HepG2 (cell line): Measurements from ENCODE around the gene BPIFB2. TPM values are rescaled to one million over a fixed set of nuclear protein-coding genes. Genes with fewer than 3 reads are reported as not detected.

ENCODE experiments used
- ATF7-NPFF ChIP-seq: sonication (generic); formaldehyde crosslinking; IDR thresholded peaks from 2 replicates; pipeline ENCODE4 v1.8.1; 2023; ENCODE audit warnings: mild to moderate bottlenecking, low read depth, missing genetic modification reagents, moderate library complexity
- TEAD2 ChIP-seq: sonication (generic); formaldehyde crosslinking; IDR thresholded peaks from 2 replicates; pipeline ENCODE4 v1.9.0; 2021; ENCODE audit warnings: missing genetic modification reagents
- ZNF331 ChIP-seq: sonication (generic); formaldehyde crosslinking; IDR thresholded peaks from 2 replicates; pipeline ENCODE4 v1.4.0; 2020; ENCODE audit warnings: missing genetic modification reagents
- ZNF350 ChIP-seq: sonication (generic); formaldehyde crosslinking; IDR thresholded peaks from 2 replicates; pipeline ENCODE4 v1.4.0; 2020; ENCODE audit warnings: mild to moderate bottlenecking, low read depth, missing genetic modification reagents, borderline replicate concordance
- ZNF569 ChIP-seq: sonication (generic); formaldehyde crosslinking; IDR thresholded peaks from 2 replicates; pipeline ENCODE4 v1.5.0; 2020; ENCODE audit warnings: mild to moderate bottlenecking, missing genetic modification reagents, moderate library complexity, borderline replicate concordance
- ZNF598 ChIP-seq: sonication (generic); formaldehyde crosslinking; IDR thresholded peaks from 2 replicates; pipeline ENCODE4 v1.5.1; 2020; ENCODE audit warnings: mild to moderate bottlenecking, missing genetic modification reagents, borderline replicate concordance
- ZNF709 ChIP-seq: sonication (generic); formaldehyde crosslinking; IDR thresholded peaks from 2 replicates; pipeline ENCODE4 v1.5.0; 2020; ENCODE audit warnings: mild to moderate bottlenecking, missing genetic modification reagents
- ZNF737 ChIP-seq: sonication (generic); formaldehyde crosslinking; IDR thresholded peaks from 2 replicates; pipeline ENCODE4 v1.5.0; 2020; ENCODE audit warnings: missing genetic modification reagents, mild to moderate bottlenecking, borderline replicate concordance
- polyA plus RNA-seq, 8 experiments: library from polyadenylated mRNA; depleted of rRNA in 3 of 8; stranded (reverse) in 7 of 8; unstranded in 1 of 8; fragments of >200 nt; fragmentation: Illumina TruSeq in 4 of 8; extraction: Trizol in 4 of 8; gene quantifications; 2 replicates each; pipeline versions ENCODE4 v1.2.1 to v1.2.3, GENCODE V29; 2011 to 2016; ENCODE audit warnings: low read depth in 4 of 8, missing spikeins in 1 of 8, mixed read lengths in 1 of 8; ENCODE audit not compliant: insufficient read depth in 1 of 8
- total RNA-seq, 5 experiments: library from RNA; depleted of rRNA; stranded (reverse); fragments of >200 nt; fragmentation: Illumina TruSeq; extraction: Trizol; gene quantifications; 2 replicates each; pipeline ENCODE4 v1.2.3, GENCODE V29; 2016; ENCODE audit warnings: low read depth in 1 of 5
- TF ChIP-seq, protein P1 (sequence below): sonication (generic); formaldehyde crosslinking; IDR thresholded peaks from 2 replicates; pipeline ENCODE4 v1.4.0; 2020; ENCODE audit warnings: missing genetic modification reagents
- TF ChIP-seq, protein P2 (sequence below): sonication (generic); formaldehyde crosslinking; IDR thresholded peaks from 2 replicates; pipeline ENCODE4 v1.4.0; 2020; ENCODE audit warnings: low read depth, mild to moderate bottlenecking, missing genetic modification reagents
- TF ChIP-seq, protein P3 (sequence below): sonication (generic); formaldehyde crosslinking; IDR thresholded peaks from 2 replicates; pipeline ENCODE4 v1.8.0; 2022; ENCODE audit warnings: missing genetic modification reagents, mild to moderate bottlenecking, moderate library complexity, borderline replicate concordance

The BPIFB2 gene
- total and polyA plus RNA-seq, 2 of the 13 experiments (the other 11 are each of a cell fraction or from before 2014, with no cell fraction given), result 54.5 to 902 TPM

DNA sequence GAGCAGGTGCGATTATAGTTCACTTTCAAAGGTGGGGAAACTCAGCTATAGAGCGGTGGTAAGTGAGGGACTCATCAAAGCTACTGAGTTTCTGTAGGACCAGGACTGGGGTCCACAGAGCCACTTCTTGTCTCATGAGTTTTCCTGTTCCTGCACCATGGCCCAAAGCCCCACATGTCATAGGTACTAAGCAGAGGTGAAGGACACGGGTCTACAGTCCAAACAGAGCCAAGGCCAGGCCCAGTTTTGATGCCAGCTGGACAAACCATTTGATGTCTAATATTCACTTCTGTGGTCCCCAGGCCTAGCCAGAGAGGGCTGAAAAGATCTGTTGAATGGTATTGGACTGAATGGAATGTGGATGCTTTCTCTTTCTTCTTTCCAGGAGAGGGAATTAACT lies 34.9 kb downstream of the BPIFB2 start (continued):
- TF ChIP-seq TEAD2 (CRISPR knock-in tag) (no peak), ZNF569 (CRISPR knock-in tag) (no peak), ZNF709 (no peak), ZNF598 (CRISPR knock-in tag) (no peak), ZNF331 (CRISPR knock-in tag) (no peak), ZNF737 (CRISPR knock-in tag) (no peak), ATF7-NPFF (CRISPR knock-in tag) (no peak), ZNF350 (CRISPR knock-in tag) (no peak)
- TF ChIP-seq, protein P1, sequence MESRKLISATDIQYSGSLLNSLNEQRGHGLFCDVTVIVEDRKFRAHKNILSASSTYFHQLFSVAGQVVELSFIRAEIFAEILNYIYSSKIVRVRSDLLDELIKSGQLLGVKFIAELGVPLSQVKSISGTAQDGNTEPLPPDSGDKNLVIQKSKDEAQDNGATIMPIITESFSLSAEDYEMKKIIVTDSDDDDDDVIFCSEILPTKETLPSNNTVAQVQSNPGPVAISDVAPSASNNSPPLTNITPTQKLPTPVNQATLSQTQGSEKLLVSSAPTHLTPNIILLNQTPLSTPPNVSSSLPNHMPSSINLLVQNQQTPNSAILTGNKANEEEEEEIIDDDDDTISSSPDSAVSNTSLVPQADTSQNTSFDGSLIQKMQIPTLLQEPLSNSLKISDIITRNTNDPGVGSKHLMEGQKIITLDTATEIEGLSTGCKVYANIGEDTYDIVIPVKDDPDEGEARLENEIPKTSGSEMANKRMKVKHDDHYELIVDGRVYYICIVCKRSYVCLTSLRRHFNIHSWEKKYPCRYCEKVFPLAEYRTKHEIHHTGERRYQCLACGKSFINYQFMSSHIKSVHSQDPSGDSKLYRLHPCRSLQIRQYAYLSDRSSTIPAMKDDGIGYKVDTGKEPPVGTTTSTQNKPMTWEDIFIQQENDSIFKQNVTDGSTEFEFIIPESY (CRISPR knock-in tag), result no peak
- TF ChIP-seq, protein P2, sequence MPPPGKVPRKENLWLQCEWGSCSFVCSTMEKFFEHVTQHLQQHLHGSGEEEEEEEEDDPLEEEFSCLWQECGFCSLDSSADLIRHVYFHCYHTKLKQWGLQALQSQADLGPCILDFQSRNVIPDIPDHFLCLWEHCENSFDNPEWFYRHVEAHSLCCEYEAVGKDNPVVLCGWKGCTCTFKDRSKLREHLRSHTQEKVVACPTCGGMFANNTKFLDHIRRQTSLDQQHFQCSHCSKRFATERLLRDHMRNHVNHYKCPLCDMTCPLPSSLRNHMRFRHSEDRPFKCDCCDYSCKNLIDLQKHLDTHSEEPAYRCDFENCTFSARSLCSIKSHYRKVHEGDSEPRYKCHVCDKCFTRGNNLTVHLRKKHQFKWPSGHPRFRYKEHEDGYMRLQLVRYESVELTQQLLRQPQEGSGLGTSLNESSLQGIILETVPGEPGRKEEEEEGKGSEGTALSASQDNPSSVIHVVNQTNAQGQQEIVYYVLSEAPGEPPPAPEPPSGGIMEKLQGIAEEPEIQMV (CRISPR knock-in tag), result no peak
- TF ChIP-seq, protein P3, sequence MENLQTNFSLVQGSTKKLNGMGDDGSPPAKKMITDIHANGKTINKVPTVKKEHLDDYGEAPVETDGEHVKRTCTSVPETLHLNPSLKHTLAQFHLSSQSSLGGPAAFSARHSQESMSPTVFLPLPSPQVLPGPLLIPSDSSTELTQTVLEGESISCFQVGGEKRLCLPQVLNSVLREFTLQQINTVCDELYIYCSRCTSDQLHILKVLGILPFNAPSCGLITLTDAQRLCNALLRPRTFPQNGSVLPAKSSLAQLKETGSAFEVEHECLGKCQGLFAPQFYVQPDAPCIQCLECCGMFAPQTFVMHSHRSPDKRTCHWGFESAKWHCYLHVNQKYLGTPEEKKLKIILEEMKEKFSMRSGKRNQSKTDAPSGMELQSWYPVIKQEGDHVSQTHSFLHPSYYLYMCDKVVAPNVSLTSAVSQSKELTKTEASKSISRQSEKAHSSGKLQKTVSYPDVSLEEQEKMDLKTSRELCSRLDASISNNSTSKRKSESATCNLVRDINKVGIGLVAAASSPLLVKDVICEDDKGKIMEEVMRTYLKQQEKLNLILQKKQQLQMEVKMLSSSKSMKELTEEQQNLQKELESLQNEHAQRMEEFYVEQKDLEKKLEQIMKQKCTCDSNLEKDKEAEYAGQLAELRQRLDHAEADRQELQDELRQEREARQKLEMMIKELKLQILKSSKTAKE (CRISPR knock-in tag), result no peak
